Measurements from ENCODE around the gene DYNC1I1. TPM values are rescaled to one million over a fixed set of nuclear protein-coding genes. Genes with fewer than 3 reads are reported as not detected.

DYNC1I1 gene
- total and polyA plus RNA-seq, 2 experiments from 2014 or later, result 1.4 to 4.1 TPM

GRCh38 chr7:96104984-96105383 is 332.6 kb downstream of the DYNC1I1 start:
- H3K9me3 Mint-ChIP-seq, result no peaks in the 10 kb centered on the region
- Histone ChIP-seq H2AFZ (no peak overlapping the region), H4K20me1 (replicated peaks; ENCODE audit: insufficient read depth) (no peaks in the 10 kb centered on the region), H3K27ac (ENCODE audit: low read depth) (no peak overlapping the region), H3K4me2 (no peak overlapping the region), H3K4me1 (ENCODE audit: insufficient read depth) (no peaks in the 10 kb centered on the region), H3K79me2 (replicated peaks; ENCODE audit: insufficient read depth) (no peaks in the 10 kb centered on the region), H3F3A (replicated peaks; ENCODE audit: low read depth) (no peaks in the 10 kb centered on the region), H3K4me3 (no peak overlapping the region), H3K9me2 (ENCODE audit: insufficient read depth) (no peaks in the 10 kb centered on the region), H3K36me3 (ENCODE audit: insufficient read depth) (no peaks in the 10 kb centered on the region), H3K27me3 (ENCODE audit: insufficient read depth) (no peaks in the 10 kb centered on the region)
- DNase-seq (ENCODE audit: low spot score), result no peak
- no peak for ATAC-seq
- no peaks in the 10 kb centered on the region; the same call in 2 of the 3 replicates for H3K4me1 Mint-ChIP-seq
- TF ChIP-seq ZNF331 (CRISPR knock-in tag; IDR thresholded peaks at IDR 0.05; ENCODE audit: low read depth), result no peak
- no peak for TF ChIP-seq CREB1 (CRISPR knock-in tag; IDR thresholded peaks at IDR 0.05; ENCODE audit: low read depth)
- no peak for TF ChIP-seq ZNF114 (CRISPR knock-in tag; IDR thresholded peaks at IDR 0.05)
- TF ChIP-seq ETS1 (IDR thresholded peaks at IDR 0.05), result no peak
- TF ChIP-seq ZNF462 (CRISPR knock-in tag; IDR thresholded peaks at IDR 0.05), result no peak
- no peak for TF ChIP-seq EZH2phosphoT487 (IDR thresholded peaks at IDR 0.05; ENCODE audit: unreplicated experiment)
- no peak for TF ChIP-seq NANOG (IDR thresholded peaks at IDR 0.05; ENCODE audit: borderline replicate concordance)
- TF ChIP-seq STAT1 (IDR thresholded peaks at IDR 0.05; ENCODE audit: unreplicated experiment), result no peak
- TF ChIP-seq REST (IDR thresholded peaks at IDR 0.05; ENCODE audit: unreplicated experiment), result no peak
- no peak for TF ChIP-seq CTCF (conservative IDR thresholded peaks at IDR 0.05; ENCODE audit: low read depth in 2 of 2)
- no peak for TF ChIP-seq JUNB (IDR thresholded peaks at IDR 0.05; ENCODE audit: unreplicated experiment)
- no peak for TF ChIP-seq EZH2 (IDR thresholded peaks at IDR 0.05; ENCODE audit: low read depth, unreplicated experiment)
- no peaks in the 10 kb centered on the region for H3K27me3 Mint-ChIP-seq (ENCODE audit: insufficient read depth, low read depth, poor library complexity)
- no peaks in the 10 kb centered on the region for H3K36me3 Mint-ChIP-seq (ENCODE audit: low read depth)
- H3K27ac Mint-ChIP-seq, result no peak overlapping the region
- H3K4me3 Mint-ChIP-seq, result no peak overlapping the region

Data from GM23338 (cell line).